HepG2 (cell line): ENCODE results near the gene WLS. TPM values are rescaled to one million over a fixed set of nuclear protein-coding genes. Genes with fewer than 3 reads are reported as not detected.

ENCODE experiments used
- ATAC-seq: fragments of 200-7000 bp; cut with Tn5 transposase; 3 replicates; pipeline ENCODE4 v1.9.1; 2020; ENCODE audit warnings: mild to moderate bottlenecking, moderate library complexity
- BruUV-seq: library from RNA; stranded (reverse); fragments of 400-500 nt; replicated peaks from 2 replicates; lab custom pipeline; 2021; lab: Mats Ljungman, UMichigan
- CTCF ChIA-PET: fragments of 300-600 bp; formaldehyde crosslinking; extraction: SDS; loops from one replicate; lab custom pipeline; 2021; ENCODE audit warnings: low total read pairs, inconsistent platforms, low intra/inter-chr PET ratio; lab: Yijun Ruan, JAX
- POLR2A ChIA-PET: fragments of 350-600 bp; sonication (Branson Sonifier 250); formaldehyde crosslinking; loops from one replicate; lab custom pipeline; 2020; ENCODE audit warnings: antibody characterized with exemption, inconsistent platforms; lab: Yijun Ruan, JAX
- DNase-seq: peaks from one replicate; pipeline ENCODE4 v3.0.0-alpha.2; 2015; ENCODE audit warnings: low spot score
- FAIRE-seq: peaks from 3 replicates; lab custom pipeline; 2011; peaks lifted over from hg19 to GRCh38; lab: Jason Lieb, UNC
- H2AFZ ChIP-seq: one replicate; pipeline ENCODE4 v1.6.1; 2011; ENCODE audit warnings: low read length, inconsistent platforms
- H3K27ac ChIP-seq: fragments of 300-600 bp; 3 replicates; pipeline ENCODE4 v1.8.0; 2011; ENCODE audit warnings: mixed run types, mild to moderate bottlenecking, mixed read lengths, low read length, inconsistent platforms; ENCODE audit not compliant: insufficient read depth; ENCODE audit errors: extremely low read length
- H3K27me3 ChIP-seq, 2 experiments: fragments of 200-600 bp in 1 of 2; 2 replicates in 1 of 2; 3 replicates in 1 of 2; pipeline versions ENCODE4 v1.6.0 to v1.8.0; 2011; ENCODE audit warnings: low read length in 2 of 2, mild to moderate bottlenecking in 2 of 2, moderate library complexity in 2 of 2, inconsistent platforms in 1 of 2; ENCODE audit not compliant: insufficient read depth in 2 of 2, control insufficient read depth in 1 of 2
- H3K36me3 ChIP-seq, 2 experiments: fragments of 200-600 bp in 1 of 2; replicated peaks in 1 of 2; 2 replicates in 1 of 2; 3 replicates in 1 of 2; pipeline versions ENCODE4 v1.5.1 to v1.8.0; 2011; ENCODE audit warnings: low read length in 2 of 2, inconsistent platforms in 1 of 2; ENCODE audit not compliant: insufficient read depth in 2 of 2, control insufficient read depth in 1 of 2
- H3K4me1 ChIP-seq: 2 replicates; pipeline ENCODE4 v1.5.1; 2012; ENCODE audit warnings: low read length, inconsistent platforms; ENCODE audit not compliant: insufficient read depth
- H3K4me2 ChIP-seq: 2 replicates; pipeline ENCODE4 v1.6.0; 2011; ENCODE audit warnings: low read depth, low read length, inconsistent platforms
- H3K4me3 ChIP-seq, 3 experiments: fragments of 200-600 bp in 1 of 3; sonication (generic), shearing (Covaris generic) in 1 of 3; replicated peaks in 1 of 3; 2 replicates each; pipeline ENCODE4 v1.5.1; 2011 to 2016; ENCODE audit warnings: low read length in 3 of 3, inconsistent platforms in 2 of 3, low read depth in 2 of 3, mild to moderate bottlenecking in 2 of 3, control low read depth in 1 of 3, mixed read lengths in 1 of 3; ENCODE audit not compliant: insufficient read depth in 1 of 3
- H3K79me2 ChIP-seq: one replicate; pipeline ENCODE4 v1.6.1; 2011; ENCODE audit warnings: low read length, inconsistent platforms; ENCODE audit not compliant: insufficient read depth
- H3K9ac ChIP-seq: 2 replicates; pipeline ENCODE4 v1.6.0; 2011; ENCODE audit warnings: mild to moderate bottlenecking, low read depth, low read length, inconsistent platforms; ENCODE audit not compliant: insufficient read depth
- H3K9me3 ChIP-seq: 2 replicates; pipeline ENCODE4 v1.5.1; 2012; ENCODE audit warnings: mild to moderate bottlenecking, low read length
- H4K20me1 ChIP-seq: 2 replicates; pipeline ENCODE4 v1.6.0; 2011; ENCODE audit warnings: inconsistent platforms, mild to moderate bottlenecking, low read length, moderate library complexity; ENCODE audit not compliant: insufficient read depth
- NRL ChIP-seq: sonication (generic); formaldehyde crosslinking; IDR thresholded peaks from 2 replicates; pipeline ENCODE4 v1.5.0; 2020; ENCODE audit warnings: missing genetic modification reagents, mild to moderate bottlenecking, moderate library complexity, borderline replicate concordance
- ZFP36L2 ChIP-seq: sonication (generic); formaldehyde crosslinking; IDR thresholded peaks from 2 replicates; pipeline ENCODE4 v1.4.0; 2020; ENCODE audit warnings: missing genetic modification reagents
- ZNF136 ChIP-seq: sonication (generic); formaldehyde crosslinking; IDR thresholded peaks from 2 replicates; pipeline ENCODE4 v1.8.1; 2022; ENCODE audit warnings: low read depth, mild to moderate bottlenecking, moderate library complexity, missing genetic modification reagents
- ZNF501 ChIP-seq: sonication (generic); formaldehyde crosslinking; IDR thresholded peaks from 2 replicates; pipeline ENCODE4 v1.5.1; 2020; ENCODE audit warnings: mild to moderate bottlenecking, moderate library complexity, missing genetic modification reagents
- WGBS: methylation state at CpG from one replicate; pipeline ENCODE4 v1.1.6; 2017; ENCODE audit warnings: low lambda C conversion rate; 5-methylcytosine and 5-hydroxymethylcytosine counted together
- in situ Hi-C: cut with HindIII; loops from 2 replicates; pipeline ENCODE4 v1.10.0; 2017; ENCODE audit warnings: low pct_unique_long_range_greater_than_20kb; ENCODE audit not compliant: extremely low pct_ligation_motif_present
- intact Hi-C: fragments of 100-400 bp; cut with micrococcal nuclease; formaldehyde crosslinking; loops from one replicate; pipeline ENCODE4 v1.10.0; 2022; ENCODE audit not compliant: unreplicated experiment
- polyA plus RNA-seq, 8 experiments: library from polyadenylated mRNA; depleted of rRNA in 3 of 8; stranded (reverse) in 7 of 8; unstranded in 1 of 8; fragments of >200 nt; fragmentation: Illumina TruSeq in 4 of 8; extraction: Trizol in 4 of 8; gene quantifications; 2 replicates each; pipeline versions ENCODE4 v1.2.1 to v1.2.3, GENCODE V29; 2011 to 2016; ENCODE audit warnings: low read depth in 4 of 8, missing spikeins in 1 of 8, mixed read lengths in 1 of 8; ENCODE audit not compliant: insufficient read depth in 1 of 8
- total RNA-seq, 5 experiments: library from RNA; depleted of rRNA; stranded (reverse); fragments of >200 nt; fragmentation: Illumina TruSeq; extraction: Trizol; gene quantifications; 2 replicates each; pipeline ENCODE4 v1.2.3, GENCODE V29; 2016; ENCODE audit warnings: low read depth in 1 of 5
- TF ChIP-seq, protein P1 (sequence below): sonication (generic); formaldehyde crosslinking; IDR thresholded peaks from 2 replicates; pipeline ENCODE4; 2020; ENCODE audit warnings: missing genetic modification reagents, mild to moderate bottlenecking, borderline replicate concordance

WLS gene
- total and polyA plus RNA-seq, 2 of the 13 experiments (the other 11 are each of a cell fraction or from before 2014, with no cell fraction given) = not detected

DNA sequence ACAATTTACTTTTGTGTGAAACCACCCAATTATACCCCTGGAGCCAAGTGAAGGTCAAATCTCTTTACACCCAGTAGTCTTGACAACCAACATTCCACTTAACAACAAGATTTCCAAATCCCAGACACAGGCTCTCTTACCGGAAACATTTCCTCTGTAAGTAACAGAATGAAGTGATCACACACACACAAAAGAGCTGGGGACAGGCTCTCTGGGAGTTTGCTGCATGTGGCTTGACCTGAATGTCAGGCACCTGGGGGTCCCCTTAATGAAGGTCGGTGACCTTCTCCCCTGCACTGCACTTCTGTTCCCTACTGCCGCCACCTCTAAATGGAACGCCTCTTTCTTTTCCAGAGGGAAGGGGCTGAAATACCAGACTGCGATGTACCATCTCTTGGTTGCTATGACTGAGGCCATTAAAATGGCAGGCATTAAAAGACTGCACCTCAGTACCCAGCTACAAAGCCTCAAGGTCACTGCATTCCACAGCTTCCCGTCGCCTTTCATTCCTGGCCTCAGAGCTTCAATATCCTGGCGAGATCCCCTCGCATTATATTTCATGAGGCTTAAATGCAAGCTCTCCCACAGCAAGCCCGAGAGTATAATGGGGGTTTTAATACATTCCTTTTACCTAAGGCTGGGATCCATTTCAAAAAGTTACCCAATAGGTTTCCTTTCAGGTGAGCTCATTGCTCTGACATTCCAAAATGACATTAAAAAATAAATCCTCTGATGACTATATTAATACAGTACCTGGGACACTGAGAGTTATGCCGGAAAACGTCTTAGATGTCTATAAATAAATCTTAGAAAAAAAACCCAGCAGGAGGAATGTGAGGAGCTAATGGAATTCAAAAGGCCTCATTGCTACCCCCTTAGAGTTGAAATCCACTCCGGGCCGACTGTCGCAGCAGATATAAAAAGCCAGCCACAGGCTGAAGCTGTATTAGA lies 91.0 kb downstream of the WLS start (continued):
- TF ChIP-seq NRL (CRISPR knock-in tag) = no peak

DNA sequence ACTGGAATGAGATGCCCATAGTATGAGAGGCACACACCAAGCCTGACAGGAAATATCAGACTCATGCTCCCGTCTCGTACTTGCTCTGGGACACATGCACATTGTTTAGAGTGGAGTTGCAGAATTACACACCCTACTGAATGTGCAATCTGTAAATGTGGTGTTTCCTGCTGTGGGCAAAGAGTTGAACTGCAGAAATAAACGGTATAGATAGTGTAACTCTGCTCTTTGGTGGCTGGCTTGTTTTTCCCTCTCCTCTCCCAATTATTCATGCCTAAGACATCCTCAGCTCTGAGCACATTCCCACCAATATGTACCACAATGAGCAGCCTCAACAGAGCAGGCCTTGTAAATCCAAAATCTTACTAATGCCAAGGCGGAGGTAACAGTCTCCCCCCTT lies 91.8 kb downstream of the WLS start:
- POLR2A ChIA-PET = no interaction called here
- H3K4me1 ChIP-seq = no peaks in the 10 kb centered on the region
- CTCF ChIA-PET = no interaction called here
- no peak for FAIRE-seq
- no peak overlapping the region for H2AFZ ChIP-seq
- no peaks in the 10 kb centered on the region for H4K20me1 ChIP-seq
- intact Hi-C loops (no loop called here), in situ Hi-C loops (no loop called here)
- no peak overlapping the region for H3K9ac ChIP-seq
- H3K36me3 ChIP-seq = no peaks in the 10 kb centered on the region
- H3K79me2 ChIP-seq = no peaks in the 10 kb centered on the region
- H3K4me3 ChIP-seq = no peak overlapping the region
- H3K4me2 ChIP-seq = no peak overlapping the region
- TF ChIP-seq, protein P1, sequence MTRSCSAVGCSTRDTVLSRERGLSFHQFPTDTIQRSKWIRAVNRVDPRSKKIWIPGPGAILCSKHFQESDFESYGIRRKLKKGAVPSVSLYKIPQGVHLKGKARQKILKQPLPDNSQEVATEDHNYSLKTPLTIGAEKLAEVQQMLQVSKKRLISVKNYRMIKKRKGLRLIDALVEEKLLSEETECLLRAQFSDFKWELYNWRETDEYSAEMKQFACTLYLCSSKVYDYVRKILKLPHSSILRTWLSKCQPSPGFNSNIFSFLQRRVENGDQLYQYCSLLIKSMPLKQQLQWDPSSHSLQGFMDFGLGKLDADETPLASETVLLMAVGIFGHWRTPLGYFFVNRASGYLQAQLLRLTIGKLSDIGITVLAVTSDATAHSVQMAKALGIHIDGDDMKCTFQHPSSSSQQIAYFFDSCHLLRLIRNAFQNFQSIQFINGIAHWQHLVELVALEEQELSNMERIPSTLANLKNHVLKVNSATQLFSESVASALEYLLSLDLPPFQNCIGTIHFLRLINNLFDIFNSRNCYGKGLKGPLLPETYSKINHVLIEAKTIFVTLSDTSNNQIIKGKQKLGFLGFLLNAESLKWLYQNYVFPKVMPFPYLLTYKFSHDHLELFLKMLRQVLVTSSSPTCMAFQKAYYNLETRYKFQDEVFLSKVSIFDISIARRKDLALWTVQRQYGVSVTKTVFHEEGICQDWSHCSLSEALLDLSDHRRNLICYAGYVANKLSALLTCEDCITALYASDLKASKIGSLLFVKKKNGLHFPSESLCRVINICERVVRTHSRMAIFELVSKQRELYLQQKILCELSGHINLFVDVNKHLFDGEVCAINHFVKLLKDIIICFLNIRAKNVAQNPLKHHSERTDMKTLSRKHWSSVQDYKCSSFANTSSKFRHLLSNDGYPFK (CRISPR knock-in tag) = no peak
- TF ChIP-seq ZFP36L2 (CRISPR knock-in tag) (no peak), ZNF501 (no peak), ZNF136 (CRISPR knock-in tag) (no peak)
- no peak overlapping the region for H3K27ac ChIP-seq
- BruUV-seq = no TSS peak
- 2% methylated on average over 4 of the region's 4 CpGs for WGBS
- H3K9me3 ChIP-seq = no peaks in the 10 kb centered on the region
- no peak for DNase-seq
- no peaks in the 10 kb centered on the region for H3K27me3 ChIP-seq
- no peak for ATAC-seq
